ENCODE data around the gene FBXO46. TPM values are rescaled to one million over a fixed set of nuclear protein-coding genes. Genes with fewer than 3 reads are reported as not detected.

FBXO46 gene, protein sequence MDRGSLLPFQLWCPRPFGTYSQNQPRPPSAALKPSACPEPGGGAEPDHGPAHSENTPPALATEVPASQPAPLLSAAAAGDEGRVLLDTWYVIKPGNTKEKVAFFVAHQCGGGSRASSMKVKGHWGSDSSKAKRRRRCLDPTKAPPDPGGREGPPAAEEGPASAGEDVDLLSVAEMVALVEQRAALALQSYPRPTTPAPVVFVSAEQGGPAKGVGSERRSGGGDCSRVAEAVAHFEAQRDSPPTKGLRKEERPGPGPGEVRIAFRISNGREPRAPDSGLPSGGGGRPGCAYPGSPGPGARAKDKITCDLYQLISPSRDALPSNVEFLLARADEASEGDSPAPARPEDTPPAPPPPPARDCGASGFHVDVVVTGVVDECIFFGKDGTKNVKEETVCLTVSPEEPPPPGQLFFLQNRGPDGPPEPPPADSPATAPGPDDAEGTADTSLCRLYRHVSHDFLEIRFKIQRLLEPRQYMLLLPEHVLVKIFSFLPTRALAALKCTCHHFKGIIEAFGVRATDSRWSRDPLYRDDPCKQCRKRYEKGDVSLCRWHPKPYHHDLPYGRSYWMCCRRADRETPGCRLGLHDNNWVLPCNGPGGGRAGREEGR
- 35.1 and 41.9 TPM in 2 replicates for total RNA-seq

- intact Hi-C loops (cut with micrococcal nuclease), result loop anchor here (1.0 to 5.0 kb wide), 7 partner anchors 13 to 172 kb away; partner anchors contain the start of genes IRF2BP1, MYPOP, QPCTL and SIX5
Observed at GRCh38 chr19:45730368-45731288, at the start of gene FBXO46. Gene FBXO46 (minus strand): TSS chr19:45730896. CDS start chr19:45713495, 17,401 bp downstream.

DNA sequence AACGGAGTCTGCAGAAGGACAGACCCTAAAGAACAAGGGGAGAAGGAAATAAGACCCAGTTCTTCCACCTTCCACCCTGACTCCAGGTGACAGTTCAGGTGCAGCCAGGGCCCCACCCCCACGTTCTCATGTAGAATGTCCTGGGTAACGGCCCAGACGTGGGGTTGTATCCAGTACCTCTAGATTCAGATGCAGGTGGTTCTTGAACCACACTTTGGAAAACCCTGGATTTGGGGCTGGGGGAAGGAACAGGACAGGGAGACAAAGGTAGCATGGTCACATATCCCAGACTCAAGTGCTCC, 49.4 kb upstream of the FBXO46 start:
- intact Hi-C loops (cut with micrococcal nuclease), result no loop called here

GRCh38 chr19:45779231-45780145, 48.8 kb upstream of the FBXO46 start:
- intact Hi-C loops (cut with micrococcal nuclease), result loop anchor here (1.0 to 10.0 kb wide), 7 partner anchors 9 to 1736 kb away; partner anchors contain the start of genes DMWD, NAPA, QPCTL and SYMPK

DNA sequence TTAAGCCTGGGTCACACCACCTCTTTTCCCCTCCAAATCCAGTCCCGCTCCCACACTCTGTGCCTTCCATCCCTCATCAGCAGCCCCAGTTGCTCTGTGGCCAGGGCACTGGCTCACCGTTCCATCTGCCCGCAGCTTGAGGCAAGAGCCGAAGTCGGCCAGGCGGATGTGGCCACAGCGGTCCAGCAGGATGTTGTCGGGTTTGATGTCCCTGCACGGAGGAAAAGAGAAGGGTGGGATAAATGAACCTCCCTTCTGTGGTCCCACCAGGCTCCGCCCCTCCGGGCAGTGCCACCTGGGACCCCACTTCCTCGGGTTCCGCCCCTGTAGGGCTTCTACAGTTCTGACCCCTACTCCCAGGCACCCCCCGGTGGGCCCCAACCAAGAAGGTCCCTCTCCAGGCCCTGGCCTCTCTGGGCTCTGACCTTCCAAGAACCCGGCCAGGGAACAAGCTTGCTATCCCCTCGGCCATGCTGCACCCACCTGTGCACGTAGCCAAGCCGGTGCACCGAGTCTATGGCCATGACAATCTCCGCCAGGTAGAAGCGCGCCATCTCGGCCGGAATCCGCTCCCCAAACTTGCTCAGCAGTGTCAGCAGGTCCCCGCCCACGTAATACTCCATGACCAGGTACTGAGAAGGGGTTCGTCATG, 47.4 kb upstream of the FBXO46 start:
- intact Hi-C loops (cut with micrococcal nuclease), result loop anchor here (2.0 to 10.0 kb wide), 2 partner anchors 61 to 487 kb away; no protein-coding TSS in a partner anchor

DNA sequence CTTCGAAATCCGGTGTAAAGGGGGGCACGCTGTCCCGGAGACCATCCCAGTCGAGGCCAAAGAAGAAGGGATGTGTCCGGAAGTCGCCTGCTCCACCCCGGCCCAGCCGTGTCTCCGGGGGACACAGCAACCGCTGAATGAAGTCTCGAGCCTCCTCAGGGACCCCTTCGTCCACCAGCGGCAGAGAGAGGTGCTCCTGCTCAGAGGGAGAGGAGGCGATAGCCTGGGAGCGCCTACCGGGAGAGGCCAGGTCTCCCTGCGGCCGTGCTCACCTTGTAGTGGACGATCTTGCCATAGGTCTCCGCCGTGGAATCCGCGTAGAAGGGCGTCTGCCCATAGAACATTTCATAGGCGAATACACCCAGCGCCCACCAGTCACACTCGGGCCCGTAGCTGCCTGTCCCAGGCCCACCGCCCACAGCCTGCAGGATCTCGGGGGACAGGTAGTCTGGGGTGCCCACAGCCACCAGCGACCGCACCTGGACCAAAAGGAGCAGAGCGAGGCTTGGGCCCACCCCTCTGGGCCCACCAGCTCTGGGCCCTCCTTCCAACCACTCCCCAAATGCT, 46.8 kb upstream of the FBXO46 start:
- intact Hi-C loops (cut with micrococcal nuclease), result loop anchor here (10.0 kb wide), 1 partner anchor 487 kb away; no protein-coding TSS in a partner anchor

DNA sequence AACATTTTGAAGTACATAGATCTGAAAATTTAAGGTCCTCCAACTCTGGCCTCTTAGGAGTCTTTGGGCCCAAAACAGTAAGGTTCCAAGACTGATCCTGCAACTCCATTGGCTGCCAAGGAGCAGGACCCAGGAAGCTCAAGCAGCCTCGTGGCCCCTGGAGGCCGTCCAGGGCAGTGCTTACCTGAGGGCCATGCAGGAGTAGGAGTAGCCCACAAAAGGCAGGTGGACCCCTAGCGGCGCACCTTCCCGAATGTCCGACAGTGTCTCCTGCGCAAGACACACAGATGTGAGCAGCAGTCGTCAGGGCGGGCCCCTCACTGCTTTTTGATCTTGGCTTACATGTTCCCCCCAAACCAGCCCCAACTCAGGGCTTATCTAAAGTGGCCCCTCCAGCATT, 44.1 kb upstream of the FBXO46 start:
- intact Hi-C loops (cut with micrococcal nuclease), result loop anchor here (5.0 to 10.0 kb wide), 2 partner anchors 243 to 490 kb away; no protein-coding TSS in a partner anchor

DNA sequence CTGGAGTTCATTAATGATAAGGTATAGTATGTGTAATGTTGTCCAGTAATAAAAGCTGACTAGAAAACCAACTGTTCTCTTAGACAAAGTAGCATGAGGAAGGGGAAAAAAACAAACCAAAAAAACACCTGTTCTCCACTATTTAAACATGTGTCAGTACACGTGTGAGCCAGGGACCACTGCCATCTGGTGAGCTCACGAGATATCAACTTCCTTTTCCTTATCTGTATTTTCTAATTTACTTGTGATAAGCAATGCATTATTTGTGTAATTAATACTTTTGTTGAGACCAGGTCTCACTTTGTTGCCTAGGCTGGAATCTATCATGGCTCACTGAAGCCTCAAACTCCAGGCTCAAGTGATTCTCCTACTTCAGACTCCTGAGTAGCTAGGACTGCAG, 42.7 kb upstream of the FBXO46 start:
- intact Hi-C loops (cut with micrococcal nuclease), result loop anchor here (5.0 to 10.0 kb wide), 2 partner anchors 244 to 491 kb away; no protein-coding TSS in a partner anchor

GRCh38 chr19:45772912-45773311, 42.2 kb upstream of the FBXO46 start:
- intact Hi-C loops (cut with micrococcal nuclease), result loop anchor here (5.0 to 10.0 kb wide), 2 partner anchors 244 to 492 kb away; no protein-coding TSS in a partner anchor

- intact Hi-C loops (cut with micrococcal nuclease), result loop anchor here (5.0 to 10.0 kb wide), 2 partner anchors 245 to 493 kb away; no protein-coding TSS in a partner anchor
Observed at GRCh38 chr19:45772130-45772840, 41.6 kb upstream of the FBXO46 start.

- intact Hi-C loops (cut with micrococcal nuclease), result loop anchor here (5.0 to 10.0 kb wide), 2 partner anchors 246 to 493 kb away; no protein-coding TSS in a partner anchor
Observed at GRCh38 chr19:45771311-45771933, 40.7 kb upstream of the FBXO46 start.

- intact Hi-C loops (cut with micrococcal nuclease), result loop anchor here (1.0 to 10.0 kb wide), 11 partner anchors 9 to 494 kb away; partner anchors contain the start of genes OPA3, QPCTL and SYMPK
Observed at GRCh38 chr19:45770192-45771101, 39.8 kb upstream of the FBXO46 start.

DNA sequence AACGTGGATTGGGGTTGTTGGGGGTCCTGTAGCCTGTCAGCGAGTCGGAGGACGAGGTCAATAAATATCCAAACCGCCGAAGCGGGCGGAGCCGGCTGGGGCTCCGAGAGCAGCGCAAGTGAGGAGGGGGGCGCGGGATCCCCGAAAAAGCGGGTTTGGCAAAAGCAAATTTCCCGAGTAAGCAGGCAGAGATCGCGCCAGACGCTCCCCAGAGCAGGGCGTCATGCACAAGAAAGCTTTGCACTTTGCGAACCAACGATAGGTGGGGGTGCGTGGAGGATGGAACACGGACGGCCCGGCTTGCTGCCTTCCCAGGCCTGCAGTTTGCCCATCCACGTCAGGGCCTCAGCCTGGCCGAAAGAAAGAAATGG, 39.1 kb upstream of the FBXO46 start:
- intact Hi-C loops (cut with micrococcal nuclease), result loop anchor here (1.0 to 10.0 kb wide), 15 partner anchors 9 to 495 kb away; partner anchors contain the start of genes CCDC61, FBXO46, IRF2BP1 and MYPOP

DNA sequence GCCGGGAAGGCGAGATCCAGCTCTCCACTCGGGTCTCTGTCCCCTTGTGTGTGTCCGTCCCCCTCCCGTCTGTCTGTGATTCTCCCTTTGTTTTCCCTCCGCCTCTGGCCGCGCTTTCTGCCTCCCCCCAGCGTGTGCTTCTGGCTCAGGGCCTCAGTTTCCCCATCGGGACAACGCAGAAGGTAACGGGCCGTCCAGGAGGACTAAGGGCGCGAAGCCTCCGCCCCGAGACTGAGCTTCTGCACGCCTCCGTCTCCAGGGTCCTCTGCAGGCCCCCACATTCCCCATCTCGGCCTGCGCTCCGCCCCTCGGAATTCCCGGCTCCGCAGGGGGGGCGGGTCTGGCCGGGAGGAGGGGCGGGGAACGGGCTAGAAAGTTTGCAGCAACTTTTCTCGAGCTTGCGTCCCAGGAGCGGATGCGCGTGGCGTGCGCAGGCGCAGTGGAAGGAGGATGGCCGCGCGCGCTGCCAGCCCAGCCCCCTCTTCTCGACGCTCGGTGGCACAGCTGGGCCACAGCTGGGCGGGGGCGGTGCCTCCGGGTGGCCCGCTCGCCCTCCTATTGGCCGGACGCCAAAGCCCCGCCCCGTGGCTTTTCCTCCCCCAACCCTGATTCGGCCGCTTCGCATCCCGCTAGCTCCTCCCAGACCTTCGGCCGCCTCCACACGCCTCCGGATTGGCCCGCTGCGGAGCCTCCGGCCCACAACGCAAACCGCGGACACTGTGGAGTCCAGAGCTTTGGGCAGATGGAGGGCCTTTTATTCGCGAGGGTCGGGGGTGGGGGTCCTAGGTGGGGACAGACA, 38.5 kb upstream of the FBXO46 start, which contains the start of gene SIX5:
Gene SIX5, minus strand, starts transcription at position 269 of the 799 bp plus-strand sequence. CDS start 408 bp downstream, outside the sequence.
- intact Hi-C loops (cut with micrococcal nuclease), result loop anchor here (1.0 kb wide), 4 partner anchors 39 to 226 kb away; partner anchors contain the start of genes CCDC61, FBXO46, IRF2BP1 and MYPOP

GRCh38 chr19:45768655-45768983, 37.9 kb upstream of the FBXO46 start:
- intact Hi-C loops (cut with micrococcal nuclease), result no loop called here

GRCh38 chr19:45767881-45768654, 37.4 kb upstream of the FBXO46 start:
- intact Hi-C loops (cut with micrococcal nuclease), result no loop called here
